ENCODE results near the gene PPP2R2D. TPM values are rescaled to one million over a fixed set of nuclear protein-coding genes. Genes with fewer than 3 reads are reported as not detected.

PPP2R2D gene
- total and polyA plus RNA-seq, 3 experiments from 2014 or later, result 23.5 to 34.0 (median 24.5) TPM

DNA sequence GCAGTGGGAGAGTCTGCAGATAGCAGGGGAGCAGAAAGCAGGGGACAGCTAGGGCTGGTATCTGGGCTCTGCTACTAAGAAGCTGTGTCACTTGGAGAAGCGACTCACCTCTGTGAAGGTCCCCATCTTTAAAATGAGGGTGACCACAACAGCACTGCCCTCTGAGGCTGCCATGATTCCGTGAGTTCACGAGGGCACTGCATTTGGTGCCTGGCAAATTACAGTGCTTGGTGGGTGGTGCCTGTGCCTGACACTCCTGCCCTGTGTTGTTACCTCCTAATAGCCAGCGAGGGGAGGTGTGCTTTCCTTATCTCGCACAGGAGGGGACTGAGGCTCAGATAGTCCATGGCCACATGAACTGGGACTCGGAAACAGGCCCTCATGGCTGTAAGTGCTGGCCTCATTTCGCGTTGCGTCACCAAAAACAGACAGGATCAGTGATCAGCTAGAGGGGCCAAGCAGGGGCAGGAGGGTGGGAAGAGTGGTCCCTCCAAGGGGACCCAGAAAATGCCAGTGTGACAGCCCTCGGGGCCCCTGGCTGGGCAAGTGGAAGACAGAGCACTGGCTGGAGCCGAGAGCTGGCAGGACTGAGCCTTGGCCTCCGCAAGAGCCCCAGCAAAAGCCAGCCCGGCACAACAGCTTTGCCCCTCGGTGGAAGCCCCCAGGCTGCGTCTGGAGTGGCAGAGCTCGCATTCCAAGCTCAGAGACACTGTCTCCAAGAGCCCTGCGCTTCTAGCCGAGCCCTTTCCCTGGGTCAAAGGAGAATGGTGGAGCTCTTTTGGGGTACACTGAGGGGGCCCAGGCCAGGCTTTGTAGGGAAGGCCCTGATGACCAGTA, 98.3 kb downstream of the PPP2R2D start:
- H3K4me3 ChIP-seq (ENCODE audit: low read length), result no peak overlapping the region
- Mint-ChIP-seq H3K4me1 (peaks cover 0 to 6% (median 4%) of the 10 kb centered on the region in 3 donors), H3K27me3 (peaks cover 4 to 12% of the 10 kb centered on the region in 2 donors), H3K4me3 (no peak overlapping the region), H3K9me3 (no peaks in the 10 kb centered on the region), H3K36me3 (peaks cover 0 to 5% (median 0%) of the 10 kb centered on the region in 3 donors), H3K27ac (peak overlapping the region in 1 of 8 donors; percentile 54)
- ChIA-PET POLR2A (no interaction called here), CTCF (interaction anchor here (1.2 to 1.5 kb wide), 2 partner anchors 24 to 113 kb away, joined by 4 to 6 read pairs; no protein-coding TSS in a partner anchor)
- H3K27me3 ChIP-seq (ENCODE audit: insufficient read depth, low read length, poor library complexity, severe bottlenecking), result no peaks in the 10 kb centered on the region
- H3K4me1 ChIP-seq (ENCODE audit: insufficient read depth, low read length), result no peaks in the 10 kb centered on the region
- H3K9me3 ChIP-seq (ENCODE audit: low read length), result no peaks in the 10 kb centered on the region
- H3K36me3 ChIP-seq (ENCODE audit: insufficient read depth, low read length), result no peaks in the 10 kb centered on the region
- no peak for DNase-seq
- H3K27ac ChIP-seq (ENCODE audit: low read depth, low read length), result no peak overlapping the region

DNA sequence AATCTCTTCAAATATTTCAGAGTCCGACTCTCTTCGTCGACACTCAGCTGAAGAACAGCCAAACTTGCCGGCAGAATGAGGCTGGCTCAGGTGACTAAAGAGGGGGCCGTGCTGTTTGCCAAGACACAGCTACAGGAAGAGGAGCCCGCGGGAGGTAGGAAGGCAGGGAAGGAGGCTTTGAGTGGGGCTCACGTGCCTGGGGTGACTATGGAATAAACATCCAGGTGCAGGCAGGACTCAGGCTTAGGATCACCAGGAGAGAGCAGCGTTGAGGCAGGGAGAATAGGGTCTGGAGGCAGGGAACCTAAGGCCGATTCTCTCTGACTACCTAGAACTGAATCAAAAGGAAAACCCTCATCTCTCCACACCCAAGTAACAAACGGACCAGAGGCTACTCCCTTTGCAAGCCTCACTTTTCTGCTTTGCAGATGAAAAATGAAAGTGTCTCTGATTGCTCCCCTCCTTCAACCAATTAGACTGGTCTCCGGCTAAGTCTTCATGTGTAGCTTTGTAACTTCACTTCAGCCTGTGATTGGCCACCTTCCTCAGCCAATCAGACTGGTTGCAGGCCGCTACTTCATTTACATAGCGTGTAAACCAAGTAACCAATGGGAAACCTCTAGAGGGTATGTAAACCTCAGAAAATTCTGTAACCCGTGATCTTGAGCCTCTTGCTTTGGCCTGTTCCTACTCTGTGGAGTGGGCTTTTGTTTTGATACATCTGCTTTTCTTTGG, 100.6 kb downstream of the PPP2R2D start:
- POLR2A ChIA-PET, result no interaction called here
- Histone ChIP-seq H3K27me3 (ENCODE audit: insufficient read depth, low read length, poor library complexity, severe bottlenecking) (no peaks in the 10 kb centered on the region), H3K27ac (ENCODE audit: low read depth, low read length) (no peak overlapping the region), H3K4me3 (ENCODE audit: low read length) (no peak overlapping the region), H3K9me3 (ENCODE audit: low read length) (no peaks in the 10 kb centered on the region), H3K4me1 (ENCODE audit: insufficient read depth, low read length) (no peaks in the 10 kb centered on the region), H3K36me3 (ENCODE audit: insufficient read depth, low read length) (no peaks in the 10 kb centered on the region)
- H3K27me3 Mint-ChIP-seq, result peaks cover 15 to 20% of the 10 kb centered on the region in 2 donors
- CTCF ChIA-PET, result interaction anchor here (2.1 kb wide), 1 partner anchor 13 kb away, joined by 4 read pairs; no protein-coding TSS in a partner anchor
- peak overlapping the region in 2 of 8 donors; percentile 27 to 76 for H3K27ac Mint-ChIP-seq
- no peak for DNase-seq
- peaks cover 0 to 6% (median 4%) of the 10 kb centered on the region in 3 donors for H3K4me1 Mint-ChIP-seq
- H3K4me3 Mint-ChIP-seq, result peak overlapping the region in 4 of 7 donors; percentile 31 to 57 (median 54)
- H3K9me3 Mint-ChIP-seq, result no peaks in the 10 kb centered on the region
- peaks cover 0 to 11% (median 0%) of the 10 kb centered on the region in 3 donors for H3K36me3 Mint-ChIP-seq

DNA sequence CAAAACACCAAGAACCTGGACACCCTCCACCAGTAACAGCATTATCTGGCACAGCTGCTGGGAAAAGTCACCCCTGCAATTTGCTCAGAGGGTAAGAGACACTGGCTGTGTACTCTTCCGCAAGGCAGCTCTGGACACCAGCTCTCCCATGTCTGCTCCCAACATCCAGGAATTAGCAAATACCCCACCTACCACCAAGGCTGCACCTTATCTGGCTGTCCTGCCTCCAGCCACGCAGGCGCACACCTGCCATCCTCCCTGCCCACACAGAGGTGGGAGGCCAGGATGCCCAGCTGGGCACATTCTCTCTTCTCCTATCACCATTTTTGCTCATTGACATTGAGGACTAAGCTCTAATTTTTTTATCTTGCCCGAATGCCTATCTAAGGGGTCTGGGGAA, 101.2 kb downstream of the PPP2R2D start:
- Mint-ChIP-seq H3K27ac (no peak overlapping the region), H3K4me1 (peaks cover 0 to 6% (median 4%) of the 10 kb centered on the region in 3 donors)
- CTCF ChIA-PET, result interaction anchor here (1.0 to 2.1 kb wide), 2 partner anchors 12 to 21 kb away, joined by 4 to 7 read pairs; no protein-coding TSS in a partner anchor

DNA sequence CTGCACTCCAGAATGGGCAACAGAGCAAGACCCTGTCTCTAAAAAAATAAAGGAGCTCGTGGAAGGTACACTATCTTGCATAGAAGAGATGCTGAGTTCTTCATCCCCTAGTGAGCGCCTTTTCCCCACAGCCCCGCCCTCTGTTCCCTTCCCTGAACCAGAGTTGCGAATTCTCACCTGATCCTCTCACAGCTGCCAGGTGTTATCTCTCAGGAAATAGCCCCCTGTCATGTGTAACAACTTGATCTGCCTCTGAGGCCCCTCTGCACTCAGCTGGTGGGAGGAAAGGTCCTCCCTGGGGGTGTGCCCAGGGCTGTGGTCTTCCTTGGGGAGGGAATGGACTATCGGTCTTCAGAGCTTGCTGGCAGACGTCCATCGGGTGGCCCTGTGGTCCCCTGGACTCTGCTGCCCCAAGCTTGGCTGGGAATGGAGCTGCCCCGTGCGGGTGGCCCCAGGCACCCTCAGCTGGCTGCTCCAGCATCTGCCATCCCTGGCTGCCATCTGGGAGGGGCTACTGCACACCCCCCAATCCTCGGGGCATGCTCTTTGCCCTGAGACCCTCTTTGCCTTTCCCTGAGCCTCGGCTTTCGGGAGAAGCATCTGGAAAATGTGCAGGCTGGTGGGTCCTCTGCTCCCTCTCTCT, 102.6 kb downstream of the PPP2R2D start:
- Histone ChIP-seq H3K27ac (ENCODE audit: low read depth, low read length) (no peak overlapping the region), H3K36me3 (ENCODE audit: insufficient read depth, low read length) (no peaks in the 10 kb centered on the region), H3K9me3 (ENCODE audit: low read length) (no peaks in the 10 kb centered on the region), H3K27me3 (ENCODE audit: insufficient read depth, low read length, poor library complexity, severe bottlenecking) (no peaks in the 10 kb centered on the region), H3K4me3 (ENCODE audit: low read length) (no peak overlapping the region), H3K4me1 (ENCODE audit: insufficient read depth, low read length) (no peaks in the 10 kb centered on the region)
- CTCF ChIA-PET, result interaction anchor here (2.1 kb wide), 1 partner anchor 11 kb away, joined by 4 read pairs; no protein-coding TSS in a partner anchor
- H3K9me3 Mint-ChIP-seq, result no peaks in the 10 kb centered on the region
- H3K4me1 Mint-ChIP-seq, result peaks cover 0 to 6% (median 4%) of the 10 kb centered on the region in 3 donors
- H3K4me3 Mint-ChIP-seq, result no peak overlapping the region
- POLR2A ChIA-PET, result no interaction called here
- no peak overlapping the region for H3K27ac Mint-ChIP-seq
- peaks cover 0 to 11% (median 0%) of the 10 kb centered on the region in 3 donors for H3K36me3 Mint-ChIP-seq
- peaks cover 21 to 36% of the 10 kb centered on the region in 2 donors for H3K27me3 Mint-ChIP-seq
- no peak for DNase-seq

More for the DNA sequence above, 101.2 kb downstream of the PPP2R2D start:
- no peak for DNase-seq
- H3K27me3 Mint-ChIP-seq, result peaks cover 20 to 26% of the 10 kb centered on the region in 2 donors
- Histone ChIP-seq H3K4me3 (ENCODE audit: low read length) (no peak overlapping the region), H3K36me3 (ENCODE audit: insufficient read depth, low read length) (no peaks in the 10 kb centered on the region), H3K27ac (ENCODE audit: low read depth, low read length) (no peak overlapping the region), H3K27me3 (ENCODE audit: insufficient read depth, low read length, poor library complexity, severe bottlenecking) (no peaks in the 10 kb centered on the region), H3K4me1 (ENCODE audit: insufficient read depth, low read length) (no peaks in the 10 kb centered on the region), H3K9me3 (ENCODE audit: low read length) (no peaks in the 10 kb centered on the region)
- H3K4me3 Mint-ChIP-seq, result no peak overlapping the region
- peaks cover 0 to 11% (median 0%) of the 10 kb centered on the region in 3 donors for H3K36me3 Mint-ChIP-seq
- POLR2A ChIA-PET, result no interaction called here
- H3K9me3 Mint-ChIP-seq, result no peaks in the 10 kb centered on the region

DNA sequence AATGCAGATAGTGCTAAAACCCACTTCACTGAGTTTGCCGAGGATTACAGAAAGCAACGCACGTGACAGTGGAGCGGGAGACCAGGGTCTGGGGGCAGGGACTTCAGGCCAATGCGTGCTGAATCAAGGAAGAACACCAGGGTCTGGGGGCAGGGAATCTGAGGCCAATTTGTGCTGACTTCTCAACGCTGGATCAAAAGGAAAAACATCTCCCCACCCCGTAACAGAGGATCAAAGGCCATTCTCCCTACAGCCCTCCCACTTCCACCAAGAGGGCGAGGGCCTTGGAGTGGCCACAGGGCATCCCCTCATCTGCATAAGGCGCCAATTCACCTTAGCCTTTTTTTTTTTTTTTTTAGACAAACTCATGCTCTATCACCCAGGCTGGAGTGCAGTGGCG, 103.2 kb downstream of the PPP2R2D start:
- ChIA-PET POLR2A (no interaction called here), CTCF (interaction anchor here (1.0 kb wide), 1 partner anchor 118 kb away, joined by 3 read pairs; no protein-coding TSS in a partner anchor)
- Histone ChIP-seq H3K9me3 (ENCODE audit: low read length) (no peaks in the 10 kb centered on the region), H3K4me1 (ENCODE audit: insufficient read depth, low read length) (no peaks in the 10 kb centered on the region), H3K36me3 (ENCODE audit: insufficient read depth, low read length) (no peaks in the 10 kb centered on the region), H3K27me3 (ENCODE audit: insufficient read depth, low read length, poor library complexity, severe bottlenecking) (no peaks in the 10 kb centered on the region), H3K4me3 (ENCODE audit: low read length) (no peak overlapping the region), H3K27ac (ENCODE audit: low read depth, low read length) (no peak overlapping the region)
- H3K27me3 Mint-ChIP-seq, result peaks cover 21 to 36% of the 10 kb centered on the region in 2 donors
- H3K4me1 Mint-ChIP-seq, result peaks cover 0 to 6% (median 4%) of the 10 kb centered on the region in 3 donors
- no peaks in the 10 kb centered on the region for H3K9me3 Mint-ChIP-seq
- DNase-seq, result no peak
- H3K4me3 Mint-ChIP-seq, result no peak overlapping the region
- no peak overlapping the region for H3K27ac Mint-ChIP-seq
- peaks cover 0 to 11% (median 0%) of the 10 kb centered on the region in 3 donors for H3K36me3 Mint-ChIP-seq

DNA sequence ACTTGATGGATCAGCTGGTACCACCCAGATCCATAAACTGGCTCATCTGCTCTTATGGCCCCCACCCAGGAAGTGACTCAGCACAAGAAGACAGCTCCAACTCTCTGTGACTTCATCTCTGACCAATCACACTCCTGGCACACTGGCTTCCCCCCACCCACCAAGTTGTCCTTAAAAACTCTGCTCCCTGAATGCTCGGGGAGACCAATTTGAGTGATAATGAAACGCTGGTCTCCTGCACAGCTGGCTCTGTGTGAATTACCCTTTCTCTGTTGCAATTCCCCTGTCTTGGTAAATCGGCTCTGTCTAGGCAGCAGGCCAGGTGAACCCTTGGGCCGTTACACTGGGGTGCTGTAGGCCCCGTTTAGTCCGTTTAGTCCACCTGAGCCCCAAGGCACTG, 104.3 kb downstream of the PPP2R2D start:
- H3K36me3 Mint-ChIP-seq, result peaks cover 0 to 11% (median 0%) of the 10 kb centered on the region in 3 donors
- Histone ChIP-seq H3K27me3 (ENCODE audit: insufficient read depth, low read length, poor library complexity, severe bottlenecking) (no peaks in the 10 kb centered on the region), H3K4me1 (ENCODE audit: insufficient read depth, low read length) (no peaks in the 10 kb centered on the region), H3K4me3 (ENCODE audit: low read length) (no peak overlapping the region), H3K36me3 (ENCODE audit: insufficient read depth, low read length) (no peaks in the 10 kb centered on the region), H3K27ac (ENCODE audit: low read depth, low read length) (no peak overlapping the region), H3K9me3 (ENCODE audit: low read length) (no peaks in the 10 kb centered on the region)
- peaks cover 0 to 6% (median 4%) of the 10 kb centered on the region in 3 donors for H3K4me1 Mint-ChIP-seq
- ChIA-PET CTCF (interaction anchor here (1.0 kb wide), 1 partner anchor 120 kb away, joined by 3 read pairs; no protein-coding TSS in a partner anchor), POLR2A (no interaction called here)
- H3K4me3 Mint-ChIP-seq, result no peak overlapping the region
- no peak for DNase-seq
- peaks cover 25 to 36% of the 10 kb centered on the region in 2 donors for H3K27me3 Mint-ChIP-seq
- H3K9me3 Mint-ChIP-seq, result no peaks in the 10 kb centered on the region
- H3K27ac Mint-ChIP-seq, result peak overlapping the region in 1 of 8 donors; percentile 41

DNA sequence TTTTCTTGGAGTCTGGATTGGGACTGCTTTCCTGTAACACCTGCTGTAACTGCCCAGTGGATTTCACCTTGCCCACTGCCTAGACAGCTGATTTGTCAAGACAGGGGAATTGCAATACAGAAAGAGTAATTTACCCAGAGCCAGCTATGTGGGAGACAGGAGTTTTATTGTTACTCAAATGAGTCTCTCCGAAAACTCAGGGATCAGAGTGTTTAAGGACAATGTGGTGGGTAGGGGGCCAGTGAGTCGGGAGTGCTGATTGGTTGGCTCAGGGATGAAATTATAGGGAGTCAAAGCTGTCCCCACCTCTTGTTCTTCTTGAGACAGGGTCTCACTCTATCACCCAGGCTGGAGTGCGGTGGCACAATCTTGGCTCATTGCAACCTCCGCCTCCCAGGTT, 106.2 kb downstream of the PPP2R2D start:
- H3K4me3 ChIP-seq (ENCODE audit: low read length), result no peak overlapping the region
- H3K36me3 Mint-ChIP-seq, result peaks cover 0 to 10% (median 0%) of the 10 kb centered on the region in 3 donors
- ChIA-PET CTCF (no interaction called here), POLR2A (no interaction called here)
- H3K27ac Mint-ChIP-seq, result no peak overlapping the region
- peaks cover 18 to 37% of the 10 kb centered on the region in 2 donors for H3K27me3 Mint-ChIP-seq
- DNase-seq, result no peak
- no peaks in the 10 kb centered on the region for H3K27me3 ChIP-seq (ENCODE audit: insufficient read depth, low read length, poor library complexity, severe bottlenecking)
- H3K9me3 Mint-ChIP-seq, result no peaks in the 10 kb centered on the region
- no peak overlapping the region for H3K4me3 Mint-ChIP-seq
- no peak overlapping the region for H3K27ac ChIP-seq (ENCODE audit: low read depth, low read length)
- H3K9me3 ChIP-seq (ENCODE audit: low read length), result no peaks in the 10 kb centered on the region
- no peaks in the 10 kb centered on the region for H3K36me3 ChIP-seq (ENCODE audit: insufficient read depth, low read length)
- H3K4me1 ChIP-seq (ENCODE audit: insufficient read depth, low read length), result no peaks in the 10 kb centered on the region
- no peaks in the 10 kb centered on the region for H3K4me1 Mint-ChIP-seq

Data from CD8-positive, alpha-beta memory T cell (primary cell).